SK-N-SH (cell line): ENCODE measurements around the gene CLIC3.

Source experiments
- CTCF ChIP-seq: fragments of 200-600 bp; sonication (generic); IDR thresholded peaks from 2 replicates; pipeline ENCODE4 v1.6.1; 2017; ENCODE audit warnings: antibody characterized with exemption, mild to moderate bottlenecking, moderate library complexity
- RXRA ChIP-seq: IDR thresholded peaks from 2 replicates; pipeline ENCODE4 v1.4.0; 2012; ENCODE audit warnings: low read depth, mild to moderate bottlenecking, borderline replicate concordance

- TF ChIP-seq CTCF (no peak), RXRA (no peak)
Measured at GRCh38 chr9:136956604-136957003, 39.8 kb downstream of the CLIC3 start.
